GM20000 (cell line): ENCODE measurements around the gene MMP14.

ENCODE experiments used
- DNase-seq: peaks from one replicate; pipeline ENCODE4 v3.0.0; 2012; ENCODE audit warnings: low spot score
- TF ChIP-seq, protein P1 (sequence below): IDR thresholded peaks from 2 replicates; pipeline ENCODE4 v1.5.1; 2012; ENCODE audit warnings: mild to moderate bottlenecking, control low read depth; ENCODE audit errors: extremely low read depth, missing control alignments

MMP14 gene

GRCh38 chr14:22845103-22845394, 8.7 kb downstream of the MMP14 start:
- TF ChIP-seq, protein P1, sequence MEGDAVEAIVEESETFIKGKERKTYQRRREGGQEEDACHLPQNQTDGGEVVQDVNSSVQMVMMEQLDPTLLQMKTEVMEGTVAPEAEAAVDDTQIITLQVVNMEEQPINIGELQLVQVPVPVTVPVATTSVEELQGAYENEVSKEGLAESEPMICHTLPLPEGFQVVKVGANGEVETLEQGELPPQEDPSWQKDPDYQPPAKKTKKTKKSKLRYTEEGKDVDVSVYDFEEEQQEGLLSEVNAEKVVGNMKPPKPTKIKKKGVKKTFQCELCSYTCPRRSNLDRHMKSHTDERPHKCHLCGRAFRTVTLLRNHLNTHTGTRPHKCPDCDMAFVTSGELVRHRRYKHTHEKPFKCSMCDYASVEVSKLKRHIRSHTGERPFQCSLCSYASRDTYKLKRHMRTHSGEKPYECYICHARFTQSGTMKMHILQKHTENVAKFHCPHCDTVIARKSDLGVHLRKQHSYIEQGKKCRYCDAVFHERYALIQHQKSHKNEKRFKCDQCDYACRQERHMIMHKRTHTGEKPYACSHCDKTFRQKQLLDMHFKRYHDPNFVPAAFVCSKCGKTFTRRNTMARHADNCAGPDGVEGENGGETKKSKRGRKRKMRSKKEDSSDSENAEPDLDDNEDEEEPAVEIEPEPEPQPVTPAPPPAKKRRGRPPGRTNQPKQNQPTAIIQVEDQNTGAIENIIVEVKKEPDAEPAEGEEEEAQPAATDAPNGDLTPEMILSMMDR: no peak
- DNase-seq: no peak

DNA sequence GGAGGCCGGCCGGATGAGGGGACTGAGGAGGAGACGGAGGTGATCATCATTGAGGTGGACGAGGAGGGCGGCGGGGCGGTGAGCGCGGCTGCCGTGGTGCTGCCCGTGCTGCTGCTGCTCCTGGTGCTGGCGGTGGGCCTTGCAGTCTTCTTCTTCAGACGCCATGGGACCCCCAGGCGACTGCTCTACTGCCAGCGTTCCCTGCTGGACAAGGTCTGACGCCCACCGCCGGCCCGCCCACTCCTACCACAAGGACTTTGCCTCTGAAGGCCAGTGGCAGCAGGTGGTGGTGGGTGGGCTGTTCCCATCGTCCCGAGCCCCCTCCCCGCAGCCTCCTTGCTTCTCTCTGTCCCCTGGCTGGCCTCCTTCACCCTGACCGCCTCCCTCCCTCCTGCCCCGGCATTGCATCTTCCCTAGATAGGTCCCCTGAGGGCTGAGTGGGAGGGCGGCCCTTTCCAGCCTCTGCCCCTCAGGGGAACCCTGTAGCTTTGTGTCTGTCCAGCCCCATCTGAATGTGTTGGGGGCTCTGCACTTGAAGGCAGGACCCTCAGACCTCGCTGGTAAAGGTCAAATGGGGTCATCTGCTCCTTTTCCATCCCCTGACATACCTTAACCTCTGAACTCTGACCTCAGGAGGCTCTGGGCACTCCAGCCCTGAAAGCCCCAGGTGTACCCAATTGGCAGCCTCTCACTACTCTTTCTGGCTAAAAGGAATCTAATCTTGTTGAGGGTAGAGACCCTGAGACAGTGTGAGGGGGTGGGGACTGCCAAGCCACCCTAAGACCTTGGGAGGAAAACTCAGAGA, 9.6 kb downstream of the MMP14 start:
- no peak for DNase-seq
- TF ChIP-seq, protein P1: no peak

DNA sequence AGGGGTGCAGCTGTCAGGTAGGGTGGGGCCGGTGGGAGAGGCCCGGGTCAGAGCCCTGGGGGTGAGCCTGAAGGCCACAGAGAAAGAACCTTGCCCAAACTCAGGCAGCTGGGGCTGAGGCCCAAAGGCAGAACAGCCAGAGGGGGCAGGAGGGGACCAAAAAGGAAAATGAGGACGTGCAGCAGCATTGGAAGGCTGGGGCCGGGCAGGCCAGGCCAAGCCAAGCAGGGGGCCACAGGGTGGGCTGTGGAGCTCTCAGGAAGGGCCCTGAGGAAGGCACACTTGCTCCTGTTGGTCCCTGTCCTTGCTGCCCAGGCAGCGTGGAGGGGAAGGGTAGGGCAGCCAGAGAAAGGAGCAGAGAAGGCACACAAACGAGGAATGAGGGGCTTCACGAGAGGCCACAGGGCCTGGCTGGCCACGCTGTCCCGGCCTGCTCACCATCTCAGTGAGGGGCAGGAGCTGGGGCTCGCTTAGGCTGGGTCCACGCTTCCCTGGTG, 10.5 kb downstream of the MMP14 start:
- DNase-seq: no peak
- TF ChIP-seq, protein P1: no peak

GRCh38 chr14:22847661-22848341, 11.4 kb downstream of the MMP14 start:
- DNase-seq: peak; percentile 36
- TF ChIP-seq, protein P1: no peak

GRCh38 chr14:22848351-22849164, 12.2 kb downstream of the MMP14 start:
- DNase-seq: peak; percentile 33
- TF ChIP-seq, protein P1: no peak

- no peak for DNase-seq
- TF ChIP-seq, protein P1: no peak
These were observed 12.9 kb downstream of the MMP14 start for GRCh38 chr14:22849212-22849819.
